Measurements from ENCODE around the gene MITF.
"Not testable (repeated sequence)": the region's sequence is repeated elsewhere in the genome, so short reads cannot be mapped to it uniquely, and the experiment has no call there.

Gene MITF

DNA sequence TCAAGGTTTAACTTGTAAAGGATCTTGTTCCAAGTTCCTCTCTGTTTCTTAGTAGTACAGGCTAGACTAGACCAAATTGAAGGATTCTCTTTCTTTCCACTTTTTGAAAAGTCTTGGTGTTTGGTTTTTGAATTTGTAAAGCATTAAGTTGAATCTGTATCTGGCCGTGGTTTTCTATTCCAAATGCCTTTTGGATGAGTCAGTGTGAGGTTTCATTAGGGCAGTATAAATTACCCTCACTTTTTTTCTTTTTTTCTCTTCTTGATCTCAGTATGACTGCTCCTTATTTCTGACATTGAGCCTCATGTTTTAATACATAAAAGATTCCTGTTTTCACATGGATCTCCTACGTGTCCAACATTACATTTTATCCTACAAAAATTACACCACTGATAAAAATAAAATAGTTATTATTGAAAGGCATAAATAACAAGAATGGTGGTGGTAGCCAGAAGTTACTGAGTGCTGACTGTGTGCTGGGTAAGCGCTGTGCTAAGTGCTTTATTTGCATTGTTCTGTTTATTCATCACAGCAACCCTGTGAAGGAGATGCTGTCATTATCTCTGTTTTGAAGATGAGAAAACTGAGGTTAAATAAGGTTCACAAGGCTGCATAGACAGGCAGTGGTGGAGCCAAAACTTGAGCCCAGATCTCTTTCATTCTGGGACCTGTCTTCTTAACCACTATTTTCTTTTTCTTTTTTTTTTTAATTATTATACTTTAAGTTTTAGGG is 48.3 kb downstream of the MITF start:
- peak; percentile 55 to 57 for DNase-seq (ENCODE audit: low read depth in 2 of 2)

GRCh38 chr3:69791106-69791505 is 51.8 kb downstream of the MITF start:
- DNase-seq (ENCODE audit: low read depth in 2 of 2) = peak; percentile 43 to 56

DNA sequence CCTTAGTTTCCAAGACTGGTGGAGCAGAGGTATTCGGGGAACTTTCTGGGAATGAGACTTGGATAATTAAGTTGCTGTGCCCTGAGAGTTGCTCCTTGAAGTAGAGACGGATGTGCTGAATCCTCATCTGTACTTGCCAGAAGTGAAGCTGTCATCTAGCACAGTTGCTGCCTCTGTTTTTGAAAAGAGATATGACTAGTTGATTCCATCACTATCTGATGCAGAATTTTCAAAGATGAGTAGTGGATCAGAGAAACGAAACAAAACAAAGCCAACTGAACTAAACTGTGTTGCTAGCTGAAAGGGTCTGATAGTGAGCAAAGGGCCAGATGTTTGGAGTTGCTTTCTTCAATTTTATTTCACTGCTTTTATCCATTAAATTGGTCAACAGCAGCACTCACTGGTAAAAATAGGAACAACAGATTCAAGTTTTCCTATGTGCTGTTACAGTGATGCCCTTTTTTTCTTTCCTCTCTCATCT is 52.7 kb downstream of the MITF start:
- DNase-seq (ENCODE audit: low read depth in 2 of 2) = peak in 1 of 2 experiments; percentile 12

GRCh38 chr3:69796126-69796525 is 56.9 kb downstream of the MITF start:
- DNase-seq (ENCODE audit: low read depth in 2 of 2) = not testable (repeated sequence)

GRCh38 chr3:69803681-69804270 is 64.5 kb downstream of the MITF start:
- no peak for DNase-seq (ENCODE audit: low read depth in 2 of 2)

DNA sequence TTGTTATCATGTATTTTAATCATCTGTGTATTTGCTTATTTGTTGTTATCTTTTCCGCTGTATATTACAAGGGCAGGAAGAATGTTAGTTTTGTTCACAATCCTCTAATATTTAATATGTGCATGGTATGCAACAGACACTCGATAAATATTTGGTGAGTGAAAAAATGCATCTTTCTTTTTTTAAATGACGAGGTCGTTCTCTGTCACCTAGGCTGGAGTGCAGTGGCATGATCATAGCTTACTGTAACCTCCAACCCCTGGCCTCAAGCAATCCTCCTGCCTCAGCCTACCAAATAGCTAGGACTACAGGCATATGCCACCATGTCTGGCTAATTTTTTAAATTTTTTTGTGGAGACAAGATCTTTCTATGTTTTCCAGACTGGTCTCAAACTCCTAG is 66.2 kb downstream of the MITF start:
- no peak for DNase-seq (ENCODE audit: low read depth in 2 of 2)

DNA sequence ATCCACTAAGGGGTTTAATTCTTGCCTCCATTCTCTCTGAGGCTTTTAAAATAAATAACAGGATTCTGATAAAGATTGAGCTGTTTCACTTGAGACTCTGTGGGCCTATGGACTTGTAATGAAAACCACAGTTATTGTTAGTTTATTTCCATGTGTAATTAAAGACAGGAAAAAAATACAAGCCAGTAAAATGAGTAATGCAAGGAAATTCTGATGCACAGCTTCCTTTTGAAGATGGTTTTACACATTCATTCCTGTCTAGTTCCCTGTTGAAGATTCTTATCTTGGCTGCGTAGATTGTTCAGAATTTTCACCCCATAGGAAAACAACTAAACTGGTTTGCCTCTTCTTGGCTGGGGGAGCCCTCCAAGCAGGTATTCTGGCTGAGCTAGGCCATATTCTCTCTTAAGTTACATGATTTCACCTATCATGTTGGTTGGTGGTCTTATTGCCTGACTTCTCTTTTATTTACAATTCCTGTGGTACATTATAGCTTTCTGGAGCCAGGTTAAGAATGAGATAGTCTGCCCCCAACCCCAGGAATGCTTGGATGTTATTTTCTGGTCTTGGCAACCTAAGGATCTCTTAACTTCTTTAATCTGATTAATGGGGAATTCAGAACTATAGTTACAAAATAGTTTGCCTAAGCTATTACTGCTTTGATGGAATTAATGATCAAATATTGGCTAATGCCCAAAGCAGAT is 67.6 kb downstream of the MITF start:
- peak in 1 of 2 experiments; percentile 20 for DNase-seq (ENCODE audit: low read depth in 2 of 2)

- no peak for DNase-seq (ENCODE audit: low read depth in 2 of 2)
Measured at GRCh38 chr3:69807674-69808073, 68.4 kb downstream of the MITF start.

DNA sequence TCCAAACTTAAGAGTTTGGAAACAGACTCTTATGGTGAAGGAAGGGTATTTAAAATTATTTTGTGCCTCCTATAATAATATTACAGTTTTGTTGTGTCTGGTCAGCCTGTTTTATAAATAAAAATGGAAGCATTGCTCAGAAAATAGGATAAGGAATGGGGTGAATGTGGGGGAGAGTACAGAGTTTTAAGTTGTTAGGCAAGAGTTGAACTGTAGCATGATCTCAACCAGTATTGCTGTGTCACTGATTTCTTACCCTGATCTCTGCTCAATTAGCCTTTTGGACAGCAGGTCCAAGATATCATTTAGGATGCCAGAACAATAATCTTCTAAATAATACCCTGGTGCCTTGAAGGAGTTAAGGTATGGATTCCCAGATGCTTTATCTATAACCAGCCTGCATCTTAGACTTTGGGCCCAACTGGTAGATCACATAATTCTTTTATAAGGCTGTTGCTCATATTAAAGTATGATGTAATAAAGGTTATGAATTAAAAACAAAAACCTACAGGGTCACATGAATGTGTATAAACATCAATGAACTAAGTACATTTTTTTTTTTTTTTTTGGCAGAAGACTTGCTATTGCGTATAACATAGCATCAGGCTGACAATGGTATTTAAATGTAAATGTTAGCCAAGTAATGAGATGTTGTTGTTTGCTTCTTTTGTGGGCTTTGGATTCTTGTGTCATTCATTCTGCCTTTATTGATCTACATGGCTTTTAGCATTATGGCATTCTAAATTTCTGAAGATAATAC is 70.0 kb downstream of the MITF start:
- DNase-seq (ENCODE audit: low read depth in 2 of 2) = no peak

GRCh38 chr3:69811452-69812401 is 72.5 kb downstream of the MITF start:
- DNase-seq (ENCODE audit: low read depth in 2 of 2) = no peak

DNA sequence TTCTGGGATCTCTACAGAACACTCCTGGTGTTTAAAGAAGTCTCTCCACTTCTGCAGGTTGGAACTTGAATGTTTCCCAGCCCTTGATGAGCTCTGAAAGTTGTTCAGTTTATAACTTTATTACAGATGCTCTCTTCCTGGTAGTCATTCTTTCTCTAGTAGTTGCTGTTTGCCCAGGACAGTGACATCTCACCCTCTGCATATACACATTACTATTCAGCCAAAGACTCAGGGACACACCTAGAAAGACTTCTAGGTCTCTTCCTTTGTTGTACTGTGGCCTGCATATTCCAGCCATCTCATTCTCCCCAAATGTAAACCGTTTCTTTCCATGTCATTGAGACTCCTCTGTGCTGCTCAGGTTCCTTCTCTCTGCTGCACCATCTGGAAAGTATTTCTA is 76.7 kb downstream of the MITF start:
- no peak for DNase-seq (ENCODE audit: low read depth in 2 of 2)

GRCh38 chr3:69817988-69818387 is 78.7 kb downstream of the MITF start:
- DNase-seq (ENCODE audit: low read depth in 2 of 2) = no peak

DNA sequence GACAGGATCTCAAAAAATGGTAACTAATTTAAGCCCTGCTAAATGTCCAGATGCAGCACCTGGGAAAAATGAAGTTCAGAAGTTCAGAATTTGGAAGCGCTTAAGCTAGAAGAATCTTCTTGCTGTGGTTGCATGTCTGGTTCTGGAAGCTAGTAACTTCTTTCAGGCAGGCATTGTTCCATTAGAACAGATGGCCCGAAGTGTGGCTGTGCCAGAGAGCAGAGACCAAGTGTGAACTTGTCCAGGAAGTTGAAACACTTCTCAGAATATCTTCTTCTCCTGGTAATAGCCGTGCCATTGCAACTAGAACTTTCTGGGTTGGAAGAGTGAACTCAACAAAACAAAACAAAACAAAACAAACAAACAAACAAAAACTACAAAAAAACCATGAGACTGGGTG is 80.0 kb downstream of the MITF start:
- DNase-seq (ENCODE audit: low read depth in 2 of 2) = no peak

DNA sequence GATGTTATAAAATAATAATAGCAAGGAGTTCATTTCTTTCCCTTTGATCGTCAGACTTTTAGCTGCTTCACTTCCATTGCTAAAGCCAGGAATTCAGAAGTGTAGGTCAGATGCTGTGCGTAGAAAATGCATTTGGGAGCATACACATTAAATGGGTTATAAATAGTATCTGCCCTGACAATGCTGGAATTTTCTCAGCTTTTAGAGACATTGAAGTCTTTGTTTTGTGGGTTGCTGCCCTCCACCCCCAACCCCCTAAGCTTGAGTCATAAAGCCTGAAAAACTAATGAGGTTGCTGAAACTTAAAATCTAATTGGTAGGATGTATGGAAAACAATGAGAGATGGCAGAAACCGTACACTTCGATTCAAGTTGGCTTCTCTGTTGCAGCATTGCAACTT is 81.9 kb downstream of the MITF start:
- DNase-seq (ENCODE audit: low read depth in 2 of 2) = no peak

GRCh38 chr3:69823743-69824142 is 84.5 kb downstream of the MITF start:
- no peak for DNase-seq (ENCODE audit: low read depth in 2 of 2)

DNA sequence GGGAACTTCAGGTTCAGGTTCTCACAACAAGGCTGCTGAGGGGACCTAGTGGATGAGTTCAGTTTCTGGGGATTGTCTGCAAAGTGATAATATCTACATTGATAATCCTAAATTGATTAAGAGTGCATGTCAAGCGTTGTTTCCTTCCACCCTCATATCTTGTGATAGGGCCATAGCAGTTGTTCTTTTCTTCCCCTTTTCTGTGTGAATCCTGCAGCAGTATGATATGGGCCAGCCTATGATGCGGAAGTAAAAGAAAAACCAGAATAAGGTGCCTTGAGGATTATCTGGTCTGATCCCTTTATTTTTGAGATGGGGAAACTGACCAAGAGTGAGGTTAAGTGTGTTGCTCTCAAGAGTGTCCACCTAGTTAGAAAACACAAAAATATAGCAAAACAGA is 86.2 kb downstream of the MITF start:
- DNase-seq (ENCODE audit: low read depth in 2 of 2) = no peak

- DNase-seq (ENCODE audit: low read depth in 2 of 2) = no peak
Measured at GRCh38 chr3:69827127-69827526, 87.9 kb downstream of the MITF start.

GRCh38 chr3:69828817-69829216 is 89.6 kb downstream of the MITF start:
- DNase-seq (ENCODE audit: low read depth in 2 of 2) = no peak

DNA sequence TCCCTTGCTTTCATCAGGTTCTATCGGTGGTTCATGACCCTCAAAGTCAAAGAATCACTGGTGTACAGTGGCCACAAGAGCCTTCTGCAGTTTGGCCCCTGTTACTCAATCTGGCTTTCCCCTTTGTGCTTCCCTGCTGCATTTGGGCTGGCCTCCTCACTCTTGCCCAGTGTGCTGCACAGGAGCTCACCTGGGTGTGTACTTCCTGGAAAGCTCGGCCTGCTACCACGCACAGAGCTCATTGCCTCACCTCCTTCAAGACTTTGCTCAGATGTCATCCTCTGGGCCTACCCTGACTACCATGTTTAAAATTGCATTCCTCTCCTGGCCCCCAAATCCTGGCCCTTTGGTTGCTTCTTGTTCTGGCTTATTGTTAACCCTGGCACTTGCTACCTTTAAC is 90.9 kb downstream of the MITF start:
- no peak for DNase-seq (ENCODE audit: low read depth in 2 of 2)

GRCh38 chr3:69831737-69832136 is 92.5 kb downstream of the MITF start:
- no peak for DNase-seq (ENCODE audit: low read depth in 2 of 2)

DNA sequence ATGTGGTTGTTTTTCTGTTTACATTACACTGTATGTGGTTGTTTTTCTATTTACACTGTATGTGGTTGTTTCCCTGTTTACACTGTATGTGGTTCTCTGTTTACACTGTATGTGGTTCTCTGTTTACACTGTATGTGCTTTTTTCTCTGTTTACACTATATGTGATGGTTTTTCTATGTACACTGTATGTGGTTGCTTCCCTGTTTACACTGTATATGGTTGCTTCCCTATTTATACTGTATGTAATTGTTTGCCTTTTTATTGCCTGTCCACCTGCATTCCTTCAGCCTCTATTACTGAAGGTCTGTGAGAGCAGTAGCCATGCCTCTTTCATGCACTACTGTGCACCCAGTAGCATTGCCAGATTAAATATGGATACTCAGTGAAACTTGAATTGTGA is 94.3 kb downstream of the MITF start:
- no peak for DNase-seq (ENCODE audit: low read depth in 2 of 2)
